GM18519 (cell line): ENCODE results near the gene ATP6V1B1.

Experiments used
- ATAC-seq: cut with Tn5 transposase; IDR thresholded peaks from one replicate; pipeline ENCODE4 v1.9.1; 2021; ENCODE audit warnings: mild to moderate bottlenecking, moderate library complexity; ENCODE audit not compliant: unreplicated experiment, low FRiP score

The ATP6V1B1 gene

DNA sequence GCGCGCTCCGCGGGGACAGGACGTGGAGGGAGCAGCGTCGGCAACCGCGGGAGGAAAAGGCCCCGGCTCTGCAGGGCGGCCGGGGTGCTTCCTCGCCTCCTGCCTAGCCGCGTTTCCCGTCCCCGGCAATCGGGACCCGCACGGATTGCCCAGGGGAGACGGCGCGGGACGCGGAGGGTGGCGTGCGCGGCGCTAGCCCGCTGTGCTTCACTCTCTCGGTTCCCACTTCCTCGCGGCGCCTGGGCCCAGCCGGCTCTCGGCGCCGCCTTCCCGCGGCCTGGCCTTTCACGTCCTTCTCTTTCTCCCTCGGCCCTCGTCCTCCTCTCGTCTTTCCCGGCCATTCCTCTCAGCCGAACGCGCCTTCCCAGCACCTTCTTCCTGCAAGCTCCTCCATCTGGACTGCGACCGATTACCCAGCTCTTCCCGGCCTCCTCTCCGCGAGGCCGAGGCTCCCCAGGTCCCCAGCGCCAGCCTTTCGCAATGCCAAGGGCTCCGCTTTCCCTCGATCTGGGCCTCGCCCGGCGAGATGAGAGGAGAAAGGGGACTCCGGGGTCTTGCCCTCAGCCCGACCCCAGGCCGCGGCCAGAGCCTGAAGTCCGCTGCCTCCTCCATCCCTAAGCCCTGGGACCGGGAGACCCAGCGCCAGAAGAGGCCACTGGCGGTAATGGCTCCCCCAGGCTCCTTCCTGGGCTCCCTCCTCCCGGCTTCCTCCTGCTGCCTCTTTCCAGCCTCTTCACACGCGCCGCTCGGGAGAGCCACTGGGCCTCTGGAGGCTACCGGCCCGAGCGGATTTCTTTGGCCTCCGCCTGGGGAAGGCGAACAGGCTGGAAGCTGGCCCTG is 34.3 kb upstream of the ATP6V1B1 start:
- no peak for ATAC-seq

GRCh38 chr2:70902067-70902442 is 33.6 kb upstream of the ATP6V1B1 start:
- ATAC-seq, result no peak

- ATAC-seq, result no peak
Measured at GRCh38 chr2:70902579-70902978, 33.1 kb upstream of the ATP6V1B1 start.

DNA sequence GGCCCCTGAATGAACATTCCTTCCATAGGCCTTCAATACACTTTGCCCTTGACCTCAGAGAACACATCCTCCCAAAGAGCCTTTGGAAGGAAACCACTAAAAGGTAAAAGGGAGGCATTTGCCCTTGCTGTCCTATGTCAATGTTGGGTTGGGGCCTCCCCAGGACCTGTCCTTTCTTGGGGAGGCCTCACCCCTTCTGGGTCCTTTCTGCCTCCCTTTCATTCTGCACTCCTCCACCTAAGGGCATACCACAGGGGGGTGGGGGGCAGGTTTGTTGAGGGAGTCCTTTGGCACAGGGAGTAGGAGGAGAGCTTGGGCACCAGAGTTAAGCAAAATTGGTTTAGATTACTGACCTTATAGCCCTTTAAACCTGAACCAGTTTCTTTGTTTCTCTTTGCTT is 32.5 kb upstream of the ATP6V1B1 start:
- ATAC-seq, result no peak

- no peak for ATAC-seq
Measured at GRCh38 chr2:70903641-70904340, 31.9 kb upstream of the ATP6V1B1 start.

GRCh38 chr2:70904371-70905216 is 31.1 kb upstream of the ATP6V1B1 start:
- ATAC-seq, result no peak

DNA sequence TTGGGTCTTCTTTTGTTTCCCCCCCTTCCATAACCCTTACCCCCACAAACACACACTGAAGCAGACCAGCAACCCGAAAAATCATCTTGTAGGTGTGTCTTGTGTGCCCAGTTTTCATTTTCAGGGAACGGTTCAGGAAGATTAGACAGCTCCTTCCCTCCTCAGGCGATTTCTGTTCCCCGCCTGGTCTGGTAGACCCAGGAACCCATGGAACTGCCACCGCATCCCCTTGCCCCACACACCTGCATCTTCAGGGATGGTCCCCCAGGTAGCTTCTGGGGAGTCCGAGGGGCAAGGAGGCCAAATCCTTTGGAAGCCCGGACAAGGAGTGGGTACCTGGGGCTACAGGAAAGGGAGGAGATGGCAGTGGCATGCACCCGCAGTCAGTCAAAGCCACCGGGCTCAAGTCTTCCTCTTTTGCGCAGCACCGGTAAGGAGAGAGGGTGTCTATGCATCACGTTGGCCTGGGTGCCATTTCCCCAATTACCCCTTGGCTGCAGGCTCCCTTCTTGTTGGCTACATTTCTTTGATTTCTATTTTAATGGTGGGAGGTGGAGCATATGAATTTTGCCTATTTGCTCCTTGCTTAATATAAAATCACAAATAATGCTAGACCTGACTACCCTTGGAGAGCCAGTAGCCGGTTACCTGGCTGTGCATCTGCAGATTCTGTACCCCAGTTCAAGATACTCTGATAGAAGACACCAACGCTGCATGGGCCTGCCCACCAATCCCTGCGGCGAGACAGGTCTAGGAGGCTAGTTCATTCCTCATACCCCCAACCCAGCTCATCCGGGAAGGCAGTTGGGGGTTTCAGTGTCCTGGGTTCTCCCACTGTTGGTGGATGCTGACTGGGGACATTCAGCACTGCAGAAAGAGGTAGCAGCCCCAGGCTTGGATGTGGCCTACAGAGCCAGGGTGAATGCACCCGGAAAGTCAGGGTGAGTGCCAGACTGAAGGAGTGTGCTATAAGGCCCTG is 30.0 kb upstream of the ATP6V1B1 start:
- ATAC-seq, result no peak

GRCh38 chr2:70906439-70907005 is 29.2 kb upstream of the ATP6V1B1 start:
- ATAC-seq, result no peak

GRCh38 chr2:70907130-70908057 is 28.3 kb upstream of the ATP6V1B1 start:
- no peak for ATAC-seq

GRCh38 chr2:70916291-70916690 is 19.4 kb upstream of the ATP6V1B1 start:
- ATAC-seq, result no peak

DNA sequence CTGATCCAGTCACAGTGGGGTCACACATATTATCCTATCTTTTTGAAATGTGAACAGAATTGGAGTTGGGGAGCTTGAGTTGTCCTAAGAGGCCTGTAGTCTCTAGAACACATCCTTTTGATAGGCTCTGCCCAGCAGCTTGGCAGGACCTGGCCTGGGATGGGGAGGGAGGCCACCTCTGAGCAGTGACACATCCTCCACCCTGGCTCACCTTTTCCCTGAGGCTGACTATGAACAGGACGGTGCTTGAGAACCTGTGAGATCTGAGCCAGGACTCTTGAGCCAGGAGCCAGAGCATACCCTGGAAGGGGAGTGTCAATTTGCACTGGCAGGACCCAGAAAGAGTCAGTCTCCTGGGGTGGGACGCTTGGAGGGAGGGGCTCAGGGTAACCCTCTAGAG is 17.7 kb upstream of the ATP6V1B1 start:
- ATAC-seq, result no peak

DNA sequence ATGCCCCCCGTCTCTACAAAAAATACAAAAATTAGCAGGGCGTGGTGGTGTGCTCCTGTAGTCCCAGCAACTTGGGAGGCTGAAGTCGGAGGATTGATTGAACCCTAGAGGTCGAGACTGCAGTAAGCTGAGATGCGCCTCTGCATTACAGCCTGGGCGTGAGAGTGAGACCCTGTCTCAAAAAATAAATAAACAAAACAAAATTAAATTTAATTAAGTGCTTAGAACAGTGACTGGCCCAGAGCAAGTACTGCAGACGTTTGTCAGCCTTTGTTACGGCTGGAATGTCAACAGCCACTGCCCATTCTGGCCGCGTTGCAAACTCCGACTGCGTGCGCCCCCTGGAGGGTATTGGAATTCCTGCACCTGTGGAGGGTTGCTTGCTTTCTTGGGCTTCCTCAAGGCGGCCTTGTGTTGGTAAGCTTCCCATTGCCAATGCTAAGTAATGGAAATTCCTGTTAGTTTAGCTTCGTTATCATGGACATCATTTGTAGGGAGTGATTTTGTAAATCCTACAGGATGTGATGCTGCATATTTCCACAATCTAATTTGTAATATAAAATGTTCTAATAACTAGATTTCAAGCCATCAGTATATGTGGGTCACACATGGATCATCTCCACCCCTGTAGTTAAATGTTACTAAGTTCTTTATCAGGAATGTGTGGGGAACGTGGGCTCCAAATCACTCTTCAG is 15.9 kb upstream of the ATP6V1B1 start:
- ATAC-seq, result no peak

GRCh38 chr2:70920367-70920715 is 15.4 kb upstream of the ATP6V1B1 start:
- no peak for ATAC-seq

GRCh38 chr2:70921031-70921430 is 14.7 kb upstream of the ATP6V1B1 start:
- no peak for ATAC-seq

DNA sequence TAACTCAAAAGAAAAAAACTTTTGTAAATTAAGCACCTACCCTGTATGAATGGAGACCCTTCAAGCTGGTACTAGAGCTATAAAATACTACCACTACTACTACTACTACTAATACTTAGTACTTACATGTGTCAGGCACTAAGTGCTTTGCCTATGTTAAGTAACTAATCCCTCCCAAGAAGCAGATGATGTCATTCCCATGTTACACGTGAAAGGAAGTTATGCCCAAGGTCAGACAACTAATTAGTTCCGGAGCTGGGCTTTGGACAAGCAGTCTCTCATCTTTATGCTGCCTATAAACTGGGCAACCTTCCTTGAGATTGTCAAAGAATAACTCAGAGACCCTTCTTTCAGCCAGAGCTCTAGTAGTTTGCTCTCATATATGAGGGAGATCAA is 13.9 kb upstream of the ATP6V1B1 start:
- ATAC-seq, result no peak

- ATAC-seq, result no peak
Measured at GRCh38 chr2:70922235-70923234, 13.2 kb upstream of the ATP6V1B1 start.
